Thyroid gland (tissue), 4 donors: ENCODE results near the gene MRPL16. TPM values are rescaled to one million over a fixed set of nuclear protein-coding genes. Genes with fewer than 3 reads are reported as not detected.

Experiments
- DNase-seq, 2 donors: peaks; one replicate each; pipeline ENCODE4 v3.0.0-alpha.2; 2019
- H3K27ac ChIP-seq, 3 donors: fragments of 200-600 bp; sonication (generic); 1 replicate in 2 of 3; 2 replicates in 1 of 3; pipeline ENCODE4 v1.5.1; 2016 to 2019; ENCODE audit warnings: mild to moderate bottlenecking in 1 of 3, moderate library complexity in 1 of 3
- H3K27me3 ChIP-seq: fragments of 200-600 bp; sonication (generic); one replicate; pipeline ENCODE4 v1.5.1; 2019
- H3K36me3 ChIP-seq, 2 donors: fragments of 200-600 bp; sonication (generic); one replicate each; pipeline ENCODE4 v1.5.1; 2016 to 2019
- H3K4me1 ChIP-seq, 2 donors: fragments of 200-600 bp; sonication (generic); one replicate each; pipeline ENCODE4 v1.5.1; 2017 to 2019
- H3K4me3 ChIP-seq, 3 donors: fragments of 200-600 bp; sonication (generic); replicated peaks in 1 of 3; 1 replicate in 2 of 3; 2 replicates in 1 of 3; pipeline ENCODE4 v1.5.1; 2016; ENCODE audit warnings: mild to moderate bottlenecking in 1 of 3
- H3K9me3 ChIP-seq: fragments of 200-600 bp; sonication (generic); one replicate; pipeline ENCODE4 v1.5.1; 2017
- CTCF ChIP-seq, 6 experiments: fragments of 200-600 bp in 3 of 6; fragments of 450-650 bp in 3 of 6; sonication (generic) in 3 of 6; IDR thresholded peaks; one replicate each; pipeline ENCODE4 v1.5.1; 2016 to 2019; ENCODE audit warnings: antibody characterized with exemption in 6 of 6, mild to moderate bottlenecking in 2 of 6, inconsistent platforms in 1 of 6, moderate library complexity in 1 of 6
- POLR2A ChIP-seq, 2 donors: fragments of 450-650 bp; IDR thresholded peaks; one replicate each; pipeline ENCODE4 v1.6.1; 2017; ENCODE audit warnings: antibody characterized with exemption in 2 of 2, mild to moderate bottlenecking in 2 of 2, moderate library complexity in 1 of 2
- WGBS, 2 donors: methylation state at CpG; one replicate each; pipeline ENCODE4 v1.1.5; 2017; 5-methylcytosine and 5-hydroxymethylcytosine counted together
- intact Hi-C: fragments of 100-400 bp; cut with DNase I; formaldehyde crosslinking; loops from one replicate; pipeline ENCODE4 v1.15.1; 2023
- total RNA-seq, 4 donors: library from RNA; depleted of rRNA; stranded (reverse); fragments of >200 nt; gene quantifications; one replicate each; pipeline ENCODE4 v1.2.3, GENCODE V29; 2016

Gene MRPL16
- total RNA-seq, 4 donors from 2014 or later: 19.4 to 40.7 (median 25.4) TPM

GRCh38 chr11:59769111-59769510 lies 41.5 kb downstream of the MRPL16 start:
- H3K27ac ChIP-seq: no peak overlapping the region
- H3K4me1 ChIP-seq: peaks cover 4 to 20% of the 10 kb centered on the region in 2 donors
- no peak for DNase-seq
- WGBS, 2 donors: 78 to 83% methylated on average over 7 of the region's 7 CpGs
- H3K27me3 ChIP-seq: no peaks in the 10 kb centered on the region
- no peak for TF ChIP-seq CTCF (IDR thresholded peaks at IDR 0.05)
- no peak for TF ChIP-seq POLR2A (IDR thresholded peaks at IDR 0.05)
- H3K4me3 ChIP-seq: no peak overlapping the region
- H3K36me3 ChIP-seq: peaks cover 6 to 9% of the 10 kb centered on the region in 2 donors
- intact Hi-C loops: no loop called here
- H3K9me3 ChIP-seq: no peaks in the 10 kb centered on the region

- Histone ChIP-seq H3K9me3 (no peaks in the 10 kb centered on the region), H3K4me1 (peaks cover 4 to 20% of the 10 kb centered on the region in 2 donors), H3K36me3 (no peaks in the 10 kb centered on the region), H3K27ac (no peak overlapping the region), H3K27me3 (no peaks in the 10 kb centered on the region), H3K4me3 (no peak overlapping the region)
- no peak for DNase-seq
- intact Hi-C loops: no loop called here
- WGBS, 2 donors: 79 to 82% methylated on average over 1 of the region's 1 CpG
- TF ChIP-seq POLR2A (IDR thresholded peaks at IDR 0.05): no peak
- no peak for TF ChIP-seq CTCF (IDR thresholded peaks at IDR 0.05)
Measured at GRCh38 chr11:59767225-59767611, 43.4 kb downstream of the MRPL16 start.

GRCh38 chr11:59766542-59767224 lies 43.9 kb downstream of the MRPL16 start:
- intact Hi-C loops: no loop called here
- no peak overlapping the region for H3K4me3 ChIP-seq
- no peaks in the 10 kb centered on the region for H3K27me3 ChIP-seq
- H3K9me3 ChIP-seq: no peaks in the 10 kb centered on the region
- 80 to 90% methylated on average over 6 of the region's 6 CpGs for WGBS, 2 donors
- TF ChIP-seq POLR2A (IDR thresholded peaks at IDR 0.05) (no peak), CTCF (IDR thresholded peaks at IDR 0.05) (no peak)
- H3K4me1 ChIP-seq: peaks cover 4 to 20% of the 10 kb centered on the region in 2 donors
- H3K27ac ChIP-seq: no peak overlapping the region
- no peaks in the 10 kb centered on the region for H3K36me3 ChIP-seq
- DNase-seq: no peak

- Histone ChIP-seq H3K4me3 (no peak overlapping the region), H3K4me1 (peaks cover 0 to 11% of the 10 kb centered on the region in 2 donors), H3K9me3 (no peaks in the 10 kb centered on the region), H3K36me3 (no peaks in the 10 kb centered on the region), H3K27ac (no peak overlapping the region), H3K27me3 (no peaks in the 10 kb centered on the region)
- intact Hi-C loops: no loop called here
- no peak for TF ChIP-seq POLR2A (IDR thresholded peaks at IDR 0.05)
- 79 to 82% methylated on average over 4 of the region's 4 CpGs for WGBS, 2 donors
- no peak for DNase-seq
Measured at GRCh38 chr11:59765068-59765735, 45.4 kb downstream of the MRPL16 start.

GRCh38 chr11:59761993-59762392 lies 48.6 kb downstream of the MRPL16 start:
- Histone ChIP-seq H3K4me1 (peaks cover 2 to 9% of the 10 kb centered on the region in 2 donors), H3K36me3 (no peaks in the 10 kb centered on the region), H3K27me3 (no peaks in the 10 kb centered on the region), H3K4me3 (no peak overlapping the region), H3K27ac (no peak overlapping the region), H3K9me3 (no peaks in the 10 kb centered on the region)
- intact Hi-C loops: no loop called here
- TF ChIP-seq POLR2A (IDR thresholded peaks at IDR 0.05) (no peak), CTCF (IDR thresholded peaks at IDR 0.05) (no peak)
- WGBS, 2 donors: 80% methylated on average over 6 of the region's 6 CpGs
- no peak for DNase-seq
